Stimulated activated CD8-positive, alpha-beta memory T cell treated with anti-CD3 and anti-CD28 coated beads, Interleukin-12 subunit alpha, Interleukin-12 subunit beta, amount 100 ng/mL, for 1 hour (primary cell): Measurements from ENCODE around the gene FFAR2.

Source experiments
- DNase-seq: peaks from one replicate; pipeline ENCODE4 v3.0.0-alpha.2; 2020; ENCODE audit warnings: low read depth

The FFAR2 gene

GRCh38 chr19:35425682-35426081 lies 22.4 kb upstream of the FFAR2 start:
- DNase-seq = no peak

- DNase-seq = no peak
Observed at GRCh38 chr19:35427187-35427586, 20.9 kb upstream of the FFAR2 start.

GRCh38 chr19:35429698-35430408 lies 18.2 kb upstream of the FFAR2 start:
- DNase-seq = no peak

- DNase-seq = no peak
Observed at GRCh38 chr19:35430409-35431144, 17.5 kb upstream of the FFAR2 start.

GRCh38 chr19:35431145-35431807 lies 16.8 kb upstream of the FFAR2 start:
- no peak for DNase-seq

- no peak for DNase-seq
Observed at GRCh38 chr19:35432911-35433310, 15.1 kb upstream of the FFAR2 start.

- DNase-seq = no peak
Observed at GRCh38 chr19:35433448-35433847, 14.6 kb upstream of the FFAR2 start.

- DNase-seq = no peak
Observed at GRCh38 chr19:35435896-35436295, 12.2 kb upstream of the FFAR2 start.

GRCh38 chr19:35436477-35437405 lies 11.3 kb upstream of the FFAR2 start:
- peak; percentile 14 for DNase-seq

- no peak for DNase-seq
Observed at GRCh38 chr19:35437406-35437951, 10.6 kb upstream of the FFAR2 start.

- DNase-seq = no peak
Observed at GRCh38 chr19:35438096-35438495, 10.0 kb upstream of the FFAR2 start.

GRCh38 chr19:35438527-35438926 lies 9.5 kb upstream of the FFAR2 start:
- DNase-seq = no peak

GRCh38 chr19:35439921-35440320 lies 8.1 kb upstream of the FFAR2 start:
- no peak for DNase-seq

GRCh38 chr19:35442091-35442490 lies 6.0 kb upstream of the FFAR2 start:
- no peak for DNase-seq

- DNase-seq = no peak
Observed at GRCh38 chr19:35444735-35445134, 3.3 kb upstream of the FFAR2 start.

GRCh38 chr19:35445826-35446593 lies 2.0 kb upstream of the FFAR2 start:
- DNase-seq = peak; percentile 4

- DNase-seq = no peak
Observed at GRCh38 chr19:35449359-35450043, 1.4 kb downstream of the FFAR2 start.

- DNase-seq = no peak
Observed at GRCh38 chr19:35451338-35452096, 3.5 kb downstream of the FFAR2 start.

GRCh38 chr19:35454663-35455062 lies 6.6 kb downstream of the FFAR2 start:
- DNase-seq = no peak
